Neutrophil (primary cell): ENCODE results near the gene DUOX1.

ENCODE experiments used
- H3K27ac ChIP-seq: fragments of 200-600 bp; sonication (generic); 2 replicates; pipeline ENCODE4 v1.5.1; 2016; ENCODE audit warnings: mild to moderate bottlenecking, moderate library complexity
- H3K27me3 ChIP-seq: fragments of 200-600 bp; sonication (generic); 2 replicates; pipeline ENCODE4 v1.6.0; 2016; ENCODE audit warnings: mild to moderate bottlenecking
- H3K36me3 ChIP-seq: fragments of 200-600 bp; sonication (generic); 2 replicates; pipeline ENCODE4 v1.5.1; 2017
- H3K4me1 ChIP-seq, 2 experiments: fragments of 200-600 bp in 1 of 2; sonication (generic) in 1 of 2; 1 replicate in 1 of 2; 2 replicates in 1 of 2; pipeline versions ENCODE4 v1.5.1 to v1.6.1; 2013 to 2016; ENCODE audit warnings: low read depth in 1 of 2, low read length in 1 of 2, mild to moderate bottlenecking in 1 of 2, moderate library complexity in 1 of 2; ENCODE audit not compliant: control insufficient read depth in 1 of 2, insufficient read depth in 1 of 2
- H3K4me3 ChIP-seq, 2 experiments: fragments of 200-600 bp in 1 of 2; sonication (generic) in 1 of 2; 1 replicate in 1 of 2; 2 replicates in 1 of 2; pipeline ENCODE4 v1.5.1; 2013 to 2016; ENCODE audit warnings: low read depth in 1 of 2, low read length in 1 of 2, mild to moderate bottlenecking in 1 of 2, moderate library complexity in 1 of 2
- H3K9me3 ChIP-seq: fragments of 200-600 bp; sonication (generic); 2 replicates; pipeline ENCODE4 v1.5.1; 2016
- TF ChIP-seq, protein P1 (sequence below): fragments of 200-600 bp; sonication (generic); IDR thresholded peaks from 2 replicates; pipeline ENCODE4 v1.5.1; 2016; ENCODE audit warnings: antibody characterized with exemption

The DUOX1 gene

GRCh38 chr15:45121020-45121419 lies 8.8 kb upstream of the DUOX1 start:
- Histone ChIP-seq H3K9me3 (no peaks in the 10 kb centered on the region), H3K27ac (no peak overlapping the region), H3K36me3 (no peaks in the 10 kb centered on the region), H3K4me1 (peaks cover 11 to 20% of the 10 kb centered on the region in 2 experiments), H3K27me3 (peaks cover 96% of the 10 kb centered on the region), H3K4me3 (no peak overlapping the region)
- TF ChIP-seq, protein P1, sequence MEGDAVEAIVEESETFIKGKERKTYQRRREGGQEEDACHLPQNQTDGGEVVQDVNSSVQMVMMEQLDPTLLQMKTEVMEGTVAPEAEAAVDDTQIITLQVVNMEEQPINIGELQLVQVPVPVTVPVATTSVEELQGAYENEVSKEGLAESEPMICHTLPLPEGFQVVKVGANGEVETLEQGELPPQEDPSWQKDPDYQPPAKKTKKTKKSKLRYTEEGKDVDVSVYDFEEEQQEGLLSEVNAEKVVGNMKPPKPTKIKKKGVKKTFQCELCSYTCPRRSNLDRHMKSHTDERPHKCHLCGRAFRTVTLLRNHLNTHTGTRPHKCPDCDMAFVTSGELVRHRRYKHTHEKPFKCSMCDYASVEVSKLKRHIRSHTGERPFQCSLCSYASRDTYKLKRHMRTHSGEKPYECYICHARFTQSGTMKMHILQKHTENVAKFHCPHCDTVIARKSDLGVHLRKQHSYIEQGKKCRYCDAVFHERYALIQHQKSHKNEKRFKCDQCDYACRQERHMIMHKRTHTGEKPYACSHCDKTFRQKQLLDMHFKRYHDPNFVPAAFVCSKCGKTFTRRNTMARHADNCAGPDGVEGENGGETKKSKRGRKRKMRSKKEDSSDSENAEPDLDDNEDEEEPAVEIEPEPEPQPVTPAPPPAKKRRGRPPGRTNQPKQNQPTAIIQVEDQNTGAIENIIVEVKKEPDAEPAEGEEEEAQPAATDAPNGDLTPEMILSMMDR: no peak

GRCh38 chr15:45121706-45122417 lies 7.9 kb upstream of the DUOX1 start:
- Histone ChIP-seq H3K36me3 (no peaks in the 10 kb centered on the region), H3K27me3 (peaks cover 96% of the 10 kb centered on the region), H3K4me3 (no peak overlapping the region), H3K9me3 (no peaks in the 10 kb centered on the region), H3K27ac (no peak overlapping the region), H3K4me1 (peaks cover 8 to 13% of the 10 kb centered on the region in 2 experiments)
- TF ChIP-seq, protein P1: no peak

GRCh38 chr15:45122719-45123118 lies 7.1 kb upstream of the DUOX1 start:
- Histone ChIP-seq H3K36me3 (no peaks in the 10 kb centered on the region), H3K9me3 (no peaks in the 10 kb centered on the region), H3K27me3 (peaks cover 96% of the 10 kb centered on the region), H3K27ac (no peak overlapping the region), H3K4me3 (no peak overlapping the region), H3K4me1 (peaks cover 3 to 6% of the 10 kb centered on the region in 2 experiments)
- TF ChIP-seq, protein P1: no peak

DNA sequence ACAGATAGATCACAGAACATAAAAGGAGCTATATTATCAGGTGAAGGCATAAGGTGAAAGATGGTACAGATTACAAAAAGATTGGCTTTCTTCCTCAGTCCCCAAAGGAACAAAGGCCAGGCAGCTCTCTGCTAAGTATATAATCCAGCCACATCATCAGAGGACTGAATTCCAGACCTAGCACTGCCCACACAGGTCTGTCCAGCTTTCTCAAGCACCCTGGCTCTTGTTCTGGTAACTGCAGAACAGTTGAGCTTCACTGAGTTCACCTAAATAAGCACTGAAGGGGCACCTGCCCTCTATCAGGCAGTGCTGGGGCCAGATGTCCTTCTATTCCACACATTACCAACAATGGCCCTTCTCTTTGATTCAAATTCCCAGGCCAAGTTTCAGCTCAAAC lies 6.4 kb upstream of the DUOX1 start:
- Histone ChIP-seq H3K27me3 (peaks cover 96% of the 10 kb centered on the region), H3K4me1 (no peaks in the 10 kb centered on the region), H3K27ac (no peak overlapping the region), H3K4me3 (no peak overlapping the region), H3K9me3 (no peaks in the 10 kb centered on the region), H3K36me3 (no peaks in the 10 kb centered on the region)
- TF ChIP-seq, protein P1: no peak

DNA sequence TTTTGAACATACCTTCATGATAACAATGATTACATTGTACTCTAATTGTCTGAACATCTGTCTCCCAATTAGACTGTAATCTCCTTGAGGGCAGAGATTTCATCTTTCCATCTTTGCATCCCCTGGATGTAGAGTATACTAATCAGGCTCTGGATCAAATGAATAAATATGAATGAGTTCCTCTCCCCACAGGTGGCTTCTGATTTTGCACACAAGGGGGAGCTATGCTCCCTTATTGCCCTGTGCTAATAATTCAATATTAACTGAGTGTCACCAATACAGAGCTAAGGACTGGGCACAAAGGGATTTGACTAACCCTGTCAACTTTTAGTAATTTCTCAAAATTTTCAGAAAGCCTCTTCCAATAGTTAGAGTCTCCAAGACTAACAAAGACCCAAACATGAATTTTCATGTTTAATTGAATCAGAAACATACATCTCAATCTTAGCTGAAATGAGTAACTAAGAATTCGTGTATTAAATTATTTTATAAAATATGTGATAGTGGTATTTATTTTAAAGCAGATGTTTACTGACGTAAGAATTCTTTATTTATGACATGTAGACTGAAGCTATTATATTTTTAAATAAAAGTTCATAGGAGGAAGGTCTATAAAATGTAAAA lies 3.1 kb upstream of the DUOX1 start:
- Histone ChIP-seq H3K4me3 (no peak overlapping the region), H3K4me1 (peaks cover 0 to 8% of the 10 kb centered on the region in 2 experiments), H3K27me3 (peaks cover 99% of the 10 kb centered on the region), H3K9me3 (no peaks in the 10 kb centered on the region), H3K27ac (no peak overlapping the region), H3K36me3 (no peaks in the 10 kb centered on the region)
- TF ChIP-seq, protein P1: no peak
